ENCODE results near the gene KDELR3.

The KDELR3 gene

GRCh38 chr22:38523029-38523428, 55.1 kb downstream of the KDELR3 start:
- no peak for DNase-seq (ENCODE audit: low read depth)

- no peak for DNase-seq (ENCODE audit: low read depth)
These were observed 55.6 kb downstream of the KDELR3 start for GRCh38 chr22:38523479-38523878.

GRCh38 chr22:38524429-38524828, 56.5 kb downstream of the KDELR3 start:
- DNase-seq (ENCODE audit: low read depth): no peak

- DNase-seq (ENCODE audit: low read depth): no peak
These were observed 63.5 kb downstream of the KDELR3 start for GRCh38 chr22:38531251-38531938.

Data from ELR (cell line).